HG03039 (cell line): ENCODE data around the gene PRDM16.

ENCODE experiments used
- ATAC-seq: cut with Tn5 transposase; IDR thresholded peaks from one replicate; pipeline ENCODE4 v1.9.1; 2021; ENCODE audit warnings: mild to moderate bottlenecking, moderate library complexity; ENCODE audit not compliant: unreplicated experiment

PRDM16 gene

GRCh38 chr1:3378411-3379208 is 309.6 kb downstream of the PRDM16 start:
- ATAC-seq = no peak

GRCh38 chr1:3379934-3380333 is 310.9 kb downstream of the PRDM16 start:
- ATAC-seq = no peak

- ATAC-seq = no peak
Observed at GRCh38 chr1:3380469-3380868, 311.5 kb downstream of the PRDM16 start.

- ATAC-seq = no peak
Observed at GRCh38 chr1:3381901-3382300, 312.9 kb downstream of the PRDM16 start.

- ATAC-seq = no peak
Observed at GRCh38 chr1:3382326-3383057, 313.5 kb downstream of the PRDM16 start.

GRCh38 chr1:3383679-3384078 is 314.7 kb downstream of the PRDM16 start:
- no peak for ATAC-seq

GRCh38 chr1:3384407-3384806 is 315.4 kb downstream of the PRDM16 start:
- no peak for ATAC-seq

- ATAC-seq = no peak
Observed at GRCh38 chr1:3386205-3387002, 317.4 kb downstream of the PRDM16 start.

- ATAC-seq = no peak
Observed at GRCh38 chr1:3387401-3387800, 318.4 kb downstream of the PRDM16 start.

GRCh38 chr1:3389093-3389833 is 320.3 kb downstream of the PRDM16 start:
- no peak for ATAC-seq

GRCh38 chr1:3390291-3390690 is 321.3 kb downstream of the PRDM16 start:
- ATAC-seq = no peak

- no peak for ATAC-seq
Observed at GRCh38 chr1:3391711-3392110, 322.7 kb downstream of the PRDM16 start.

GRCh38 chr1:3393024-3393986 is 324.3 kb downstream of the PRDM16 start:
- no peak for ATAC-seq

GRCh38 chr1:3393987-3394920 is 325.3 kb downstream of the PRDM16 start:
- no peak for ATAC-seq

- ATAC-seq = no peak
Observed at GRCh38 chr1:3396411-3396810, 327.4 kb downstream of the PRDM16 start.

- ATAC-seq = no peak
Observed at GRCh38 chr1:3397311-3397710, 328.3 kb downstream of the PRDM16 start.

GRCh38 chr1:3398396-3399140 is 329.6 kb downstream of the PRDM16 start:
- ATAC-seq = no peak

GRCh38 chr1:3399732-3400131 is 330.7 kb downstream of the PRDM16 start:
- no peak for ATAC-seq
